ENCODE data around the gene MAN1A1.

Gene MAN1A1

GRCh38 chr6:119133400-119133799 lies 216.2 kb downstream of the MAN1A1 start:
- DNase-seq: no peak

- no peak for DNase-seq
These were observed 217.1 kb downstream of the MAN1A1 start for GRCh38 chr6:119132261-119132981.

GRCh38 chr6:119129968-119130484 lies 219.5 kb downstream of the MAN1A1 start:
- DNase-seq: peak; percentile 88

- DNase-seq: peak; percentile 72
These were observed 220.2 kb downstream of the MAN1A1 start for GRCh38 chr6:119129148-119129967.

GRCh38 chr6:119128252-119128912 lies 221.2 kb downstream of the MAN1A1 start:
- DNase-seq: peak; percentile 3

- no peak for DNase-seq
These were observed 221.9 kb downstream of the MAN1A1 start for GRCh38 chr6:119127627-119128026.

Measured in HCEC 1CT (cell line).